ENCODE data around the gene CHD9NB. TPM values are rescaled to one million over a fixed set of nuclear protein-coding genes. Genes with fewer than 3 reads are reported as not detected.

Gene CHD9NB
- total RNA-seq, 1 experiment from 2014 or later: 3.8 TPM

Other genes starting within 250 kb of the CHD9NB start
- gene CHD9, start 2.1 kb upstream of the CHD9NB start, total RNA-seq (2014; rRNA removed; shearing (Covaris generic); ENCODE audit: low replicate concordance): 8.8 and 13.2 TPM in 2 replicates